GM20431 (cell line): ENCODE data around the gene CERK.

Source experiments
- in situ Hi-C: fragments of 300-500 bp; cut with MseI, MboI; formaldehyde crosslinking; loops from one replicate; pipeline ENCODE4 v1.15.0; 2020; ENCODE audit warnings: low sequenced_read_pairs; ENCODE audit not compliant: unreplicated experiment

Gene CERK

DNA sequence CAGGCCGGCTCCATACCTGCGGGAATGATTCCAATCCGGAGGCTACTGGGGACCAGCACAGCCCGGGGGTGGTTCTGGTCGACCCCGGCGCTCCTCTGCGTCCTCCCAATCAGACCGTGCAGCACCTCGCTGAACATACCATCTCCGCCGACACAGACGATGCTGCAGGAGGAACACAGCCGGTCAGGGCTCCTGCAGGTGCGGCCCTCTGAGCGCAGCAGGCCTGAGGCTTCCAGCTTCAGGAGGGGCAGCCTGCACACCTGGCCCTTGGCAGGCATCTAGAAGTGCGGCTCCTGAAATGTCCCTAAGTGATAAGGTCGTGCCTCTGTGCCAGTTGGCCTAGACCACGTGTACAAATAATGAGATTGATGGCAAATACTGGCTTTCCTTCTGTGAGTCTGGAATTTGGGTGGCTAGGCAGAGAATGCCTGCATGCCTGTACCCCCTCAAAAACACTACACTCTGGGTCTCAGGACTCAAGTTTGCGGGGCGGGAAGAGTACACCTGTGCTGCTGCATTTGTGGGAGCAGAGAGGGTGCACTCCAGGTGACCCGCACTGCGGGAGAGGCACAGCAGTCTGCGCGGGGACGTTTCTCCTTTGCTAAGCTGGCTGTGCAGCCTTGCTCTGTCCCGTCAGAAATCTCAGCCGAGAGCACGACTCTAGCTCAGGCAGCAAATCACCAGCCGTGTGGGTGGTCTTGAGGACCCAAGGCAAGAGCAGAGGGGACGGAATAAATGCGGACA is 30.1 kb downstream of the CERK start:
- in situ Hi-C loops: no loop called here

DNA sequence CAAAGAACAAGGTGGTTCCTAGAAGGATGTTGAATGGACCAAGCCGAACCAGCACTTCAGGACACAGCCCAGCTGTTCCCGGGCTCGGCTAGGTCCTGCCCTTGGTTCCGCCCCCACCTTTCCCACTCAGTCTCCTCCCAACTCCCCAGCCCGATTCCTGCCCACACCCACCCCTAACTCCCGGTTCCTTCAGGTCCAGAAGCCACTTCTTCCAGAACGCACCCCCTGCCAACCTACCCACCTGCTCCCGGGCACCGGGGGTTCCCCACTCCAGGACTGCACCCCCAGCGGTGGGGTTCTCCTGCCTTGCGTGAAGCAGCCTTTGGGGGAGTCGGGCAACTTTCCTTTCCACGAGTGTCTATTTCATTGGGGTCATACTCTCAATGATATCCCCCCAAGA is 30.7 kb downstream of the CERK start:
- in situ Hi-C loops: no loop called here

DNA sequence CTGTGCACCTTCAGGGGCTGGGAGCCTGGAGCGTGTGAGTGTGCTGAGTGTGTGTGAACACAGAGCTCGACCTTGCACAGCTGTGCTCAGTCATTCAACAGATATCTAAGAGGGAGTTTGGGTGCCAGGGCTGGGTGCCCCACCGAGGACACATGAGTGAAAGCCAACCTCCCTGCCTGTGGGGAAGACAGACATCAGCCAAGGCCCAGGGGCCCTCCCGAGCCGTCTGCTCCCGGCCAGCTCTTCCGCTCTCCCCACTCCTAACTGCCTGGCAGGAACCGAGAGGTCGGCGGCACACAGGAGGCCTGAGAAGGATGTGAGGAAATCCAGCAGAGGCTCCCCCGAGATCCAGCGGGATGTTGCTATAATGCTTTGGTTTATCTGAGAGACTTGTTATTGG is 32.0 kb downstream of the CERK start:
- in situ Hi-C loops: no loop called here

DNA sequence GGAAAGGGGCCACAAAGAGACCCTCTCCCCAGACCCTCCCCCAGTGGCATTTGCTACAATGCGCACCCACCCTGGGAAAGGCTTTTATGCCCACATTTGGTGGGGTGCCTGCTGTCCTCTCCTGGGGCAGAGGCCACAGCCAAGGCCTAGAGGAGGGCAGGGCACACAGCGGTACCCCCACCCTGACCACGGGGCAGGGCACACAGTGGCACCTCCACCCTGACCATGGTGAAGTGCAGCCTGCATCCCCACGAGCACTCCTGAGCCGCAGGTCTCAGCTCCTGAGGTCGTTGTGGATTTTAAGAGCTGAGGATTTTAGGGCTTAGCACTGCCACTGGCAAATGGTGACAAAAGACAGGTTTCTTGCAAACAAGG is 34.1 kb downstream of the CERK start:
- in situ Hi-C loops: no loop called here

DNA sequence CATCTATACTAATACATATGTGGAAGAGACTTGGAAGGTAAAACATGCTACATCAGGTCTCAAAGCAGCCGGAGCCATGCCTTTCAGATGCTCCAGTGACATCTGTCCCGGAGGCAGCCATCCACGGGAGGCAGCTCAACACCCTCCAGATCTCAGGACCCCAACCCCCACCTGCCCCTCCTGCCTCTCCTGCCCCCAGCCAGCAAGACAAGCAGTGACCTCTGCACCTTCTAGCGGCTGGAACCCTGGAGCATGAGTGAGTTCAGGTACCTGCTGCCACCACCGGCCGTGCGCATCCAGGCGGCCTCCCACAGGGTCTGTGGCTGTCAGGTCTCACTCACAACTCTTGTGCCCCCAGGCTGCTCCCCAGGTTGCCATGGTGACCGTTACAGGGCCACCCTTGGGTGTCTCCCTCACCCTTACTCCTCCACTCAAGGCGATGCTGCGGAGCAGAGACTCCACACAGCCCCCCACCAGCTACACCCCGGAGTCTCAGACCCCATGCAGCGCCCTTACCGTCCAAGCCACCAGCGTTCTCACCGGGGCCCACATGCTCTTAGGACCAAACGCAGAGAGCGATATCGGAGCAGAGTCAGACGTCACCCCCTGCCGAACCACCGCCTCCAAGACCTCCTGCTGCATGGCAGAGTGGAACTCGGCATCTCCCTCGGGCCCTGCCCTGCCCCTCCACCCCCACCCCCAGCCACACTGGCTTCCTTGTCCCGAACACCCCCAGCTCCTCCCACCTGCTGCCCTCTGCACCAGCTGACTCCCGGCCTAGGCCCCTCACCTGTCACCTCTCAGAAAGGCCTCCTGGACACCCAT is 34.7 kb downstream of the CERK start:
- in situ Hi-C loops: no loop called here

DNA sequence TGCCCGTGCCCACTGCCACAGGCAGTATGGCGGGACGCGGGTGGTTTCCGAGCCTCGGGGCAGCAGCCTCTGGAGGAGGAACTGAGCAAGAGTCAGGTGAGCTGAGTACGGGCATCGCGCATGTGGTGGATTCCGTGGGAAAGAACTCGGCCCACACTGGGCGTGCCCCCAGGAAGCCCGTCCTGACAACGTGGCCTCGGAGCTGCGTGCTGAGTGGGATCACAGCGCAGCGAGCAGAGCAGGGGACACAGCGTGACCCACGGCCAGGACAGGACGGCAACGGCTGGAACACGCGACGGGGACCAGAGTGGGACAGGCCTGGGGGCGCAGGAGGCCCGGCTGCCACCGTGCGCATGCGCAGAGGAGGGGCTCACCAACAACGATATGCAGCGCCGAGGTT is 36.8 kb downstream of the CERK start:
- in situ Hi-C loops: no loop called here

DNA sequence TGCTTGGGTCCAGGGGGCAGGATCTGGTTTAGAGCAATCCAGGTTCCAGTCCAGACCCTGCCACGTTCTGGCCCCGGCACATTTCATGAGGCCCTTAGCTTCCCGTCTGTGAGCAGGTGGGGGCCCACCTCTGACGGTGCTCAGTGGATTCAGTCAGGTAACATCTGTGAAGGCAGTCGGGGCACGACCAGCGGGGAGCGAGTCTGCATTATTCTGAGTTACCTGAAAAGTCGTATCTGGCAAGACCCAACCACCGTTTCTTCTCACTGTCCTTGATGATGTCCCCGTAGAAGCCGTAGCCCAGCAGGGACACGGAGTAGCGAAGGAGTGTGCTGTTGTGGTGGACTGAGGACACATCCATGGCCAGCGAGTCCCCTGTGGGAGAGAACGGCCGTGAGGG is 39.0 kb downstream of the CERK start:
- in situ Hi-C loops: no loop called here

DNA sequence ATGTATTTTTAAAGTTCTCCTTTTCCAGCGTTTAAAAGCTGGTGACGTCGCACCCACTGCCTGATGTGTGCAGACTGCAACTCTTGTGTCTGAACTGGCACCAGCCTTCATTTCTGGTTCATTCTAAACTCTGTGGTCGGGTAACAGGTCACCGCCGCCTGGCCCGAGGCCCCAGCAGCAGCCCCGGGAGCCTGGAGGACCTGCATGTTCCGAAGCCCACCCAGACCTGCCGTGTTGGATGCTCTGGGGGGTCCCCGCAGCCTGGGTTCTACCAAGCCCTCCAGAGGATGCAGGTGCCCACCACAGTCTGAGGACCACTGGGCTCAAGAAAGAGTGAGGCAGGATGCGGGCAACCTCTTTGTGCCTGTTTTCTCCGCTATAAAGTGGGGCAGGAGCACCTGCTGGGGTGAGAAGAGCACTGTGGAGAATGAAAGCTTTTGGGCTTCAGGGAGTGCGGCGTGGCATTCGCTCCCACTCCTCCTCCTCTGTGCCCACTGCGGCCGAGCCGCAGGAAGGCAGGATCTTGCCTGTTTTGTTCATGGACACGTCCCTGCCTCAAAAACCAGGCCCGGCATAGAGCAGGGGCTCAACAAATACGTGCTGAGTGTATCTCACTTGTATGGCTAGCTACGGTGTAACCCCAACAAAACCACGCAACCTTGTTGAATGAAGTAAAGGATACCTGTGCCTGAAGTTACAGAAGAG is 40.1 kb downstream of the CERK start:
- in situ Hi-C loops: no loop called here

DNA sequence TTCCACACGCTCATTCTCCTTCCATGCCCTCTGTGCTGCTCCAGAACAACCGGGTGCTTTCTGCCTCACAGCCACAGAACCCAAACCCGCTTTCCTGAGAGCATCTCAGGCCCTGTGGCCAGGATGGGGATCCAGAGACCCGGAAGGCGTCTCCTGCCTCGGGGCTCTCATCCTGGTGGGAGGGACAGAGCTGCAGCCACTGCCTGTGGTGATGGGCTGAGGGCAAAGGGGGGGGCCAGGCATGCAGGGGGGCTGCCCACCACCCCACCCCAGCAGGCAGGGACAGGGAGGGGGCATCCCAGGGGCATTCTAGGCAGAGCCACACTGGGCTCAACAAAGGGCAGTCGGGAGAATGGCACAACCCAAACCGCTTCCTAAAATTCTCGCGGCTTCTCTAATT is 41.4 kb downstream of the CERK start:
- in situ Hi-C loops: no loop called here

DNA sequence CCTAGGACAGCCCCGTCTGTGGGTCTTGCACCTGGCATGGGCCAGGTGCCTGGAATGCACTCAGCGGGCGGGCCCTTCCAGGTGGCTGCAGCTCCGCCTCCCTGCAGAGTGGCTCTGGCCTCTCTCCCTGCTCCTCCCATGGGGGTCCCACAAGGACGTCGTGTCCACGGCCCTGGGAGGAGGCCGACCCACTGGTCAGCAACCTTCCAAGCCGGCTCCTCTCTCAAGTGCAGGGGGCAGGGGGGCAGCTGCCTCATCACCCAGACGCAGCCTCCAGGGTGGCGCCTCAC is 41.9 kb downstream of the CERK start:
- in situ Hi-C loops: no loop called here

DNA sequence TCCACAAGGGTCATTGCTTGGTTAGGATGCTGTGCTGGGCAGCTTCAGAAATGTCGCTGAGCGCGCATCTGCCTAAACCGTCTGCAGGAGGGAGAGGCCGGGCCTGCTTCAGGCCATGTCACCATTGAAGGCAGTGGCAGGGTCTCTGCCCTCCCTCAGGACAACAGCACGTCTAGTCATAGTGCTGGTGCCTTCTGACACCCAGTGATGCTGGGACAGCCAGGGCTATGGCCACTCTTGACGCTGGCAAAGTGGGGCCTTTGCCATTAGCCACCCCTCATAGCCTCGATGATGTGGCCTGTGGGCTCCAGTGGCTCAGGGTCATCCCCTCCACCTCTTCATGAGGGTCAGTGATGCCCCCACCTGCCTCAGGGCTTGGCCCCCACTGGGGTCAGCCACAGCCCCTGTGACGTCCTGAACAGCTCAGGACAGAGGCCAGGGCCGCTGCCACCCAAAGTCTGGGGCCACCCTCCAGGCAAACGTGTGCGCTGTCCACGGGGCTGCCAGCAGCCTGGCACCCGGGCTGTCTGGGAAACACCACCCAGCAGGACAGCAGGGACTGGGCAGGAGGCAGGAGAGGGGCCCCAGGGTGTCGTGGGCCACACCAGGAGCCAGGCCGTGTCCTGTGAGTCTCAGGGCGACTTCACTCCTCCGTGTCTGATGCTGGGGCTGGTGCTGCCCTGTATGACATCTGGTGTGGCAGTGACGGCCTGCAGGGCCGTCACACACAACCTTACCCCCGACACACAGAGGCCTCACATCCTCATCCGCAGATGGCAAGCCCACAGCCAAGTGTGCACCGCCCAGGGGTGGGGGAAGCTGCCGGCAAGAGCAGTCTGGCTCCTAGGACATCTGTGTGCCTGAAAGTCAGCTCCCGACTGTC is 42.5 kb downstream of the CERK start:
- in situ Hi-C loops: no loop called here

DNA sequence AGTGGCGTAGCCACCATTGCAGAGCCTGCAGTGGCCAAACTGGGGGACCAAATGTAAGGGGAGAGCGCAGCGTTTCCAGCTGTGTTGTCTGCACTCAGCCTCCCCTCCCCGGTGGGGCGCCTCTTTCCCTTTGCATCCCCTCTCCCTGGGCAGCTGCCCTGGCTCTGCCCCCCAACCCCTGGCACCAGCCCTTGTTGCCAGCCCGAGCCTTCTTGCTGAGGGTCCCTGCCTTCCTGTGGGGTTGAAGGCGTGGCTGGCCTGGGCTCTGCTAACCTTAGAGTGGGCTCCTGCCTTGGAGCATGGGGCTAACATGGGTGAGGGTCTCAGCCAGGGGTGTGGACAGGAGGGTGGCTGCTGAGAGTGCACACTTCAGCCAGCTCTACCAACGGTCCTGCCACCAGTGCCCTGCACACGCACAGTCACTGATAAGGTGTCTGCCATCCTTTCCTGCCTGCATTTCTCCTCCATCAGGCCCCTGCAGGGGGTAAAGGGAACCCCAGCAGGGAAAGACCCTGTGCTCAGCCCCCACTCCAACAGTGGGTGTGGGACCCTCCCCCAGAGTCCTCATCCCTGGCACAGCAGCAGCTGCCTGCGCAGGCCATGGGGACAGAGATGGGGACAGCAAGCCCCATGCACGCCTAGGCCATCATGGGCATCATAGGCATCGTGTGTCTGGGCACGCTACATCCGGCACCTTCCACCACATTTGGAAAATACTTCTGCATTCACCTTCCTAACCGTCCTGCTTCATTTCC is 43.5 kb downstream of the CERK start:
- in situ Hi-C loops: no loop called here

DNA sequence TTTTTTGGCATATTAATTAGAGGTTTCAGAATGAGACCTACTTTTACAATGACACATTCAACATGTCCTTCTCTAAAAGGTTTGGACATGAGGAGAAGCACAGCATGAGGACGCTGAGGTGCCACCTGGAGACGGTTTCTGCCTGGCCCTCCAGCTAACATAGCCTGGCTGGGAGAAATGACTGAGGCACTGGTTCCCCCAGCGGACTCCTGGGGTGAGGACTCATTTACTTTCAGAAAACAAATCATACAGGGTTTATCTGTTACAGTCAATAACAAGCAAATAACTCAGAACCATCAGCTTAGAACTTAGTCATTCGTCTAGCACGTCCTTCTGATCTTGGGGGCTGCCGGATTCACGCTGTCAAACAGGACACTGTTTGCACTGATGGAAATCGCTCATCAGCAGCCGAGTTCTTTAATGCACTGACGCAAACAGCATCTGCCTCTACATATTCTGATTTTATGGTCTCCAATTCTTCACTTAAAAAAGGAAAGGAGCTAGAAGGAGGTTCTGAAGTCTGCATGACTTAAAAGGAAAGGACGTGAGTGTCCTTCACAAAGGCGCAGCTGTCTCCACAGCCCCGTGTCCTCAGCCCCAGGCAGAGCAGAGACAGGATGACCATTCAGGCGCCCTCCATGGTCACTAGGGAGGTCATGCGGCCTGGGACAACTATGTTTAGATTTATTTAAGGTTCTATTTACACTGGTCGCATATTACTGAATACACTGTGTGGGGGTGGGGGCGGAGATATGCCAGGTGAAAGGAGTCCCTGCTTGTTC is 44.2 kb downstream of the CERK start:
- in situ Hi-C loops: no loop called here

DNA sequence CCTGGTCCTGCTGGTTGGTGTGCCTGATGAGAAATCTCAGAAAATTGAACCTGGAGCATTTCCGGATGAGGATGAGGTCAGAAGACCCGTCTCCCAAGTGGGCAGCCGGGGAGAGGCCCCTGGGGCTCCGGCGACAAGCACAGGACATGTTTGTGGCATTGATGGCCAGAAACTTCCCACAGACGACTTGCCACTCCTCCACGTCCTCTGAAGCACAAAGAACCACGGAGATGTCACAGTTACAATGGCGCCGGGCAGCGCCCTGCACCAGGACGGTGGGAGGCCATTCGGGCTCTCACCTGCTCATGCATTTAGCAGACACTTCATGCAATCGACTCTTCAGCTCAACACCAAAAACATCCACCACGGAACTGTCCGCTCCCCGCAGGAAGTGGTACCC is 46.5 kb downstream of the CERK start:
- in situ Hi-C loops: no loop called here

DNA sequence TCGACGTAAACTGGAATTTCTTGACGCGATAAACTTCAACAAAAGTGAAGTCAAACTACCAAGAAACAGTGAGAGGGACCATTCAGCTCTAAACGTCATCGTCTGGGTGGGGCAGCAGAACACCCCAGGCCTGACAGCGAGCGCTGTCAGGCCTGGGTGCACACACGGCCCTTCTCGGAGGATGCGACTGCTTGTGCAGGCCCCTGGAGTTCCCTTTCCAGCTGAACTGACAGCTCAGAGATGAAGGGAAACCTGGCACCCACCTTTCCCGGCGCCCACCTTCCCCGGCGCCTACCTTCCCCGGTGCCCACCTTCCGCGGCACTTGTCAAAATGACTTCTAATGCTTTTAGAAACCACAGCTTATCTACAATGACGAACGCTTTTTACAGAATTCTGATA is 47.9 kb downstream of the CERK start:
- in situ Hi-C loops: no loop called here

DNA sequence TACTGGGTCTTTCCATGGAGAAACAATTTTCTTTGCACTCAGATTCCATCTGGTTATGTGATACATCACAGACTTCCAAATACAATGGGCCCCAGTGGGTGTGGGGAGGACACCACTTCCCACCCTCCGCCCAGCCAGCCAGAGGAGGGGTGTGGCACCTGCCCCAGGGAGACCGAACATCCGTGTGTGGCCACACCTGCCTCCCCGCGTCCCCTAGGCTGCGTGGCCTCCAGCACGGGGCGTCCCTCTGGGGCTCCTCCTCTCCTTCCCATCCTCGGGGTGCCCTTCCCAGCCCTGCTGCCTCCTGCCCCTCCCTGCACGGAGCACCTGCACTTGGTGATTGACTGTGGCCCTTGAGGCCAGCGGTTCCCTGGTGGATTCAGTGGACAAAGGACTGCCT is 49.1 kb downstream of the CERK start:
- in situ Hi-C loops: no loop called here

DNA sequence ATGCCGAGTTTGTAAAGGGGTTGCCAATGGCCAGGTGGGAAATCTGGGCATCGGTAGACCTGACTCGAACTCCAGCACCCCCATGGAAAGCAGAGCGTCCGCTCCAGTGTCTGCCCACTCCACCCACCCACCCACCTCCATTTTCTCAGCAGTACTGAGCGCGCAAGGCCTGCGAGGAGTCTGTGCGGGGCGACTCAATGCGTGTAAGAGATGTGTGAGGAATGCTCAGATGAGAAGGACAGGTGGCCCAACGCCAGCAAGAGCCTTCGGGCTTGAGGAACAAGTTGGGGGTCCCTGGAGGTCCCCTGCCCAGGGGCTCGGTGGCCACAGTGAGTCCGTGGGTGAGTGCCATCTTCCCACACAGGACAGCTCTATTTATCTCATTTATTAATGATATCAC is 50.6 kb downstream of the CERK start:
- in situ Hi-C loops: no loop called here

DNA sequence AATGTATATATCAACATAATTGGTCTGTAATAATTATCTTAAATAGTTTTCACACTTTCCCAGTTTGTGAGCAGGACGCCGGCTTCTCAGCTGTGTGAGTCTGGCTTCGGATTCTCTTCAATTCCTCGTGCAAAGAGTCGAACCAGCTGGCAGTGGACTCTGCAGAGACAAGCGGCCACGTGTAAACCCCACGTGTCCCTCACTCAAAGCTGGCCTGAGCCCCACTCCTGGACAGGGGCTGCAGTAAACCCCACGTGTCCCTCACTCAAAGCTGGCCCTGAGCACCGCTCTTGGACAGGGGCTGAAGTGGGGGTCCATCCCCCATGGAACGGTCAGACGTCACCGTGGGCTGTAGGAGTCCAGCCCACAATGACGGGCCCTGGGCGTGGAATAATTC is 51.0 kb downstream of the CERK start:
- in situ Hi-C loops: no loop called here
